ENCODE measurements around the gene TUBB8.

- TF ChIP-seq EZH2 (IDR thresholded peaks at IDR 0.05; ENCODE audit: borderline replicate concordance, low read depth, low read length, poor library complexity, severe bottlenecking) (no peak), CTCF (conservative IDR thresholded peaks at IDR 0.05; ENCODE audit: low read depth, low read length) (no peak)
Measured at GRCh38 chr10:80477-81105, 31.5 kb upstream of the TUBB8 start.
